ENCODE results near the gene DOCK2. TPM values are rescaled to one million over a fixed set of nuclear protein-coding genes. Genes with fewer than 3 reads are reported as not detected.

Gene DOCK2
- total RNA-seq, 1 donor = 6.2 TPM

- H3K9me3 ChIP-seq (ENCODE audit: low read depth, low read length) = no peaks in the 10 kb centered on the region
- DNase-seq (ENCODE audit: insufficient read length, low spot score, missing footprints) = no peak
- no peak for TF ChIP-seq CTCF (IDR thresholded peaks at IDR 0.05; ENCODE audit: extremely low read depth, low read depth, low read length)
- H3K27ac ChIP-seq (ENCODE audit: low read depth, low read length) = no peak overlapping the region
- H3K36me3 ChIP-seq (ENCODE audit: insufficient read depth, low read length) = no peaks in the 10 kb centered on the region
- H3K27me3 ChIP-seq (ENCODE audit: insufficient read depth, low read length) = peaks cover 20% of the 10 kb centered on the region
- no peak overlapping the region for H3K4me3 ChIP-seq (ENCODE audit: insufficient read depth, low read length)
- no peaks in the 10 kb centered on the region for H4K20me1 ChIP-seq (ENCODE audit: insufficient read depth, low read length)
- no peaks in the 10 kb centered on the region for H3K79me2 ChIP-seq (ENCODE audit: insufficient read depth, low read length)
- H3K4me1 ChIP-seq (ENCODE audit: insufficient read depth, low read length) = no peaks in the 10 kb centered on the region
- H2AFZ ChIP-seq (ENCODE audit: low read length) = no peak overlapping the region
- no peak overlapping the region for H3K4me2 ChIP-seq (ENCODE audit: insufficient read depth, low read length)
These were observed 383.3 kb downstream of the DOCK2 start for GRCh38 chr5:170020423-170020822.

GRCh38 chr5:170021506-170021905, 384.4 kb downstream of the DOCK2 start:
- Histone ChIP-seq H3K27ac (ENCODE audit: low read depth, low read length) (no peak overlapping the region), H2AFZ (ENCODE audit: low read length) (no peak overlapping the region), H3K4me3 (ENCODE audit: insufficient read depth, low read length) (no peak overlapping the region), H4K20me1 (ENCODE audit: insufficient read depth, low read length) (no peaks in the 10 kb centered on the region), H3K36me3 (ENCODE audit: insufficient read depth, low read length) (no peaks in the 10 kb centered on the region), H3K4me1 (ENCODE audit: insufficient read depth, low read length) (no peaks in the 10 kb centered on the region), H3K79me2 (ENCODE audit: insufficient read depth, low read length) (no peaks in the 10 kb centered on the region), H3K4me2 (ENCODE audit: insufficient read depth, low read length) (no peak overlapping the region), H3K9me3 (ENCODE audit: low read depth, low read length) (no peaks in the 10 kb centered on the region), H3K27me3 (ENCODE audit: insufficient read depth, low read length) (peaks cover 21% of the 10 kb centered on the region)
- DNase-seq (ENCODE audit: insufficient read length, low spot score, missing footprints) = no peak
- no peak for TF ChIP-seq CTCF (IDR thresholded peaks at IDR 0.05; ENCODE audit: extremely low read depth, low read depth, low read length)

GRCh38 chr5:170025853-170026252, 388.8 kb downstream of the DOCK2 start:
- TF ChIP-seq CTCF (IDR thresholded peaks at IDR 0.05; ENCODE audit: extremely low read depth, low read depth, low read length) = no peak
- H3K4me3 ChIP-seq (ENCODE audit: insufficient read depth, low read length) = no peak overlapping the region
- H3K36me3 ChIP-seq (ENCODE audit: insufficient read depth, low read length) = no peaks in the 10 kb centered on the region
- peaks cover 2% of the 10 kb centered on the region for H3K27me3 ChIP-seq (ENCODE audit: insufficient read depth, low read length)
- no peaks in the 10 kb centered on the region for H3K9me3 ChIP-seq (ENCODE audit: low read depth, low read length)
- H3K27ac ChIP-seq (ENCODE audit: low read depth, low read length) = no peak overlapping the region
- H3K79me2 ChIP-seq (ENCODE audit: insufficient read depth, low read length) = no peaks in the 10 kb centered on the region
- no peaks in the 10 kb centered on the region for H3K4me1 ChIP-seq (ENCODE audit: insufficient read depth, low read length)
- no peaks in the 10 kb centered on the region for H4K20me1 ChIP-seq (ENCODE audit: insufficient read depth, low read length)
- no peak overlapping the region for H2AFZ ChIP-seq (ENCODE audit: low read length)
- no peak overlapping the region for H3K4me2 ChIP-seq (ENCODE audit: insufficient read depth, low read length)
- DNase-seq (ENCODE audit: insufficient read length, low spot score, missing footprints) = no peak

GRCh38 chr5:170028124-170028523, 391.0 kb downstream of the DOCK2 start:
- H3K27ac ChIP-seq (ENCODE audit: low read depth, low read length) = no peak overlapping the region

More at GRCh38 chr5:170028124-170028523, 391.0 kb downstream of the DOCK2 start:
- no peaks in the 10 kb centered on the region for H3K79me2 ChIP-seq (ENCODE audit: insufficient read depth, low read length)
- H3K9me3 ChIP-seq (ENCODE audit: low read depth, low read length) = no peaks in the 10 kb centered on the region
- H3K4me3 ChIP-seq (ENCODE audit: insufficient read depth, low read length) = no peak overlapping the region
- no peak overlapping the region for H3K4me2 ChIP-seq (ENCODE audit: insufficient read depth, low read length)
- peaks cover 2% of the 10 kb centered on the region for H3K27me3 ChIP-seq (ENCODE audit: insufficient read depth, low read length)
- H3K36me3 ChIP-seq (ENCODE audit: insufficient read depth, low read length) = no peaks in the 10 kb centered on the region
- no peak overlapping the region for H2AFZ ChIP-seq (ENCODE audit: low read length)
- no peaks in the 10 kb centered on the region for H4K20me1 ChIP-seq (ENCODE audit: insufficient read depth, low read length)
- no peak for TF ChIP-seq CTCF (IDR thresholded peaks at IDR 0.05; ENCODE audit: extremely low read depth, low read depth, low read length)
- no peak for DNase-seq (ENCODE audit: insufficient read length, low spot score, missing footprints)
- no peaks in the 10 kb centered on the region for H3K4me1 ChIP-seq (ENCODE audit: insufficient read depth, low read length)
